K562 (cell line): Measurements from ENCODE around the gene HDAC7. TPM values are rescaled to one million over a fixed set of nuclear protein-coding genes. Genes with fewer than 3 reads are reported as not detected.

Source experiments
- ARHGAP35 ChIP-seq: fragments of 450-650 bp; IDR thresholded peaks from 2 replicates; pipeline ENCODE4 v1.6.1; 2018; ENCODE audit not compliant: partially characterized antibody
- BRD9 ChIP-seq: fragments of 450-650 bp; IDR thresholded peaks from 2 replicates; pipeline ENCODE4 v1.6.1; 2018; ENCODE audit warnings: low read depth; ENCODE audit not compliant: partially characterized antibody
- CHCHD3 ChIP-seq: fragments of 250-450 bp; sonication (Bioruptor Pico); IDR thresholded peaks from 2 replicates; pipeline ENCODE4 v2.1.2; 2022; ENCODE audit warnings: mild to moderate bottlenecking
- DDX20 ChIP-seq: fragments of 450-650 bp; IDR thresholded peaks from 2 replicates; pipeline ENCODE4 v1.6.1; 2016; ENCODE audit warnings: missing genetic modification characterization, low read depth, mild to moderate bottlenecking, missing compliant biosample characterization, moderate library complexity
- MXI1 ChIP-seq: IDR thresholded peaks from 2 replicates; pipeline ENCODE4 v1.6.1; 2011; ENCODE audit warnings: low read depth, mild to moderate bottlenecking, improper control_type of control experiment, low read length
- NR3C1 ChIP-seq: sonication (generic); formaldehyde crosslinking; IDR thresholded peaks from 2 replicates; pipeline ENCODE4 v1.8.1; 2022; ENCODE audit warnings: missing genetic modification reagents
- NR4A1 ChIP-seq, 2 experiments: fragments of 250-450 bp in 1 of 2; fragments of 450-650 bp in 1 of 2; sonication (Bioruptor Pico) in 1 of 2; IDR thresholded peaks; 2 replicates each; pipeline versions ENCODE4 v1.4.0 to v1.6.1; 2016 to 2020; ENCODE audit warnings: mild to moderate bottlenecking in 2 of 2, missing compliant biosample characterization in 1 of 2, missing genetic modification characterization in 1 of 2, moderate library complexity in 1 of 2
- PRMT5 ChIP-seq: sonication (generic); formaldehyde crosslinking; IDR thresholded peaks from 2 replicates; pipeline ENCODE4 v1.5.0; 2020; ENCODE audit warnings: missing genetic modification reagents
- RBM25 ChIP-seq: fragments of 200-400 bp; formaldehyde crosslinking; IDR thresholded peaks from 2 replicates; pipeline ENCODE4 v1.6.1; 2018; ENCODE audit warnings: low read length, low read depth, moderate library complexity; ENCODE audit not compliant: severe bottlenecking
- SMARCC2 ChIP-seq: fragments of 450-650 bp; IDR thresholded peaks from 2 replicates; pipeline ENCODE4 v1.6.1; 2017; ENCODE audit warnings: antibody characterized with exemption, moderate library complexity, mild to moderate bottlenecking, low read depth
- STAT5B ChIP-seq: fragments of 250-450 bp; sonication (Bioruptor Pico); IDR thresholded peaks from 2 replicates; pipeline ENCODE4 v1.8.0; 2021; ENCODE audit warnings: mild to moderate bottlenecking, inconsistent platforms
- ZNF695 ChIP-seq: fragments of 450-650 bp; formaldehyde crosslinking; IDR thresholded peaks from 2 replicates; pipeline ENCODE4 v1.4.0; 2020; ENCODE audit warnings: mild to moderate bottlenecking, moderate library complexity
- polyA plus RNA-seq, 8 experiments: library from polyadenylated mRNA; depleted of rRNA in 4 of 8; stranded (reverse) in 5 of 8; unstranded in 3 of 8; fragments of >200 nt; fragmentation: Nextera tagmentation in 2 of 8; fragmentation: Illumina TruSeq in 1 of 8; extraction: Ambion mirVana in 2 of 8; extraction: Trizol in 1 of 8; gene quantifications; 2 replicates each; pipeline versions ENCODE4 v1.2.1 to v1.2.3, GENCODE V29; 2011 to 2014; ENCODE audit warnings: inconsistent platforms in 1 of 8, missing spikeins in 1 of 8
- total RNA-seq, 7 experiments: library from RNA; depleted of rRNA in 6 of 7; stranded (reverse); fragments of >200 nt in 6 of 7; fragmentation: Illumina TruSeq in 2 of 7; extraction: Trizol in 2 of 7; gene quantifications; 2 replicates each; pipeline versions ENCODE4 v1.2.1 to v1.2.3, GENCODE V29; 2011 to 2021; ENCODE audit warnings: low replicate concordance in 1 of 7
- TF ChIP-seq, protein P1 (sequence below): sonication (generic); formaldehyde crosslinking; IDR thresholded peaks from 2 replicates; pipeline ENCODE4 v1.9.0; 2022; ENCODE audit warnings: mild to moderate bottlenecking, missing genetic modification reagents
- TF ChIP-seq, protein P2 (sequence below): fragments of 150-350 bp; IDR thresholded peaks from 2 replicates; pipeline ENCODE4 v1.6.1; 2014; ENCODE audit warnings: low read depth, mild to moderate bottlenecking, low read length, borderline replicate concordance
- TF ChIP-seq, protein P3 (sequence below): fragments of 450-650 bp; IDR thresholded peaks from 2 replicates; pipeline ENCODE4 v1.6.1; 2018; ENCODE audit not compliant: partially characterized antibody
- TF ChIP-seq, protein P4 (sequence below): sonication (generic); formaldehyde crosslinking; IDR thresholded peaks from 2 replicates; pipeline ENCODE4 v1.8.0; 2022; ENCODE audit warnings: mild to moderate bottlenecking, low read depth, missing genetic modification reagents
- TF ChIP-seq, protein P5 (sequence below): sonication (generic); IDR thresholded peaks from 2 replicates; pipeline ENCODE4 v1.6.1; 2016

The HDAC7 gene
- total and polyA plus RNA-seq, 9 of the 15 experiments (the other 6 are each of a cell fraction or from before 2014, with no cell fraction given): 2.5 to 129 (median 31.1) TPM

DNA sequence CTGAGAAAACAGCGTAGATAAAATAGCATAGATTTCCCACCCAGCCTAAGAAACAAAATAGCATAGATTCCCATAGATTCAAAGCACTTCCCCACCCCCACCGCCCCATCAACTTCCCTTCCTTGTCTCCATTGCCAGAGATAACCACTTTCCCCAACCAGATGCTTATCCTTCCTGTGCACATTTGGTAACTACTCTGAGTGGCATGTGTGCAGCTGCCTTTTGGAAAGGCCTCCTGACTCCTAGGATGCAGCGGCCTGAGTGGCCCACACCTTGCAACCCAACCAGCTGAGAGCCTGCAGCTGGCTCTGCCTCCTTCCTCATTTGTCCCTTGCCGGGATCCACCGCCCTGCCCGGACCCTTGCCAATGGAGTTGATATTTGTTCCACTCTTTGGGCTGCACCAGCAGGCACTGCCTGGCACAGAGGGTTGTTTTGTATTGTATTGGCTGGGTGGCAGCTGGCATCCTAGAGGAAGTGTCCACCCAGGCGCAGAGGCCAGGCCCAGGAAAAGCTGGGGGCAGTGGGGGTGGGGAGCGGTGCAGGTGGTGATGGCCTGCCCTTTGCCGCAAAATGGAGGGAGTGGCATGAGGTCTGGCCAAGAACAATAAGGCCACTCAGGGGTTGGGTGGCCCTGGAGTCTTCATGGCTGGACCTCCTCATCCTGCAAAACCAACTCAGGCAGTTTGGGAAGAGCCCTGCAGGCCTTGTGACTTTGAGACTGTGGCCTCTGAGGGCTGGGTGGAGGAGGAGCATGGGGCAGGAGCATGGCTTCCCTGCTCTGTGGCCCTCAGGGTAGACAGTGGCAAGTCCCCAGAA is 41.8 kb downstream of the HDAC7 start (continued):
- TF ChIP-seq, protein P1, sequence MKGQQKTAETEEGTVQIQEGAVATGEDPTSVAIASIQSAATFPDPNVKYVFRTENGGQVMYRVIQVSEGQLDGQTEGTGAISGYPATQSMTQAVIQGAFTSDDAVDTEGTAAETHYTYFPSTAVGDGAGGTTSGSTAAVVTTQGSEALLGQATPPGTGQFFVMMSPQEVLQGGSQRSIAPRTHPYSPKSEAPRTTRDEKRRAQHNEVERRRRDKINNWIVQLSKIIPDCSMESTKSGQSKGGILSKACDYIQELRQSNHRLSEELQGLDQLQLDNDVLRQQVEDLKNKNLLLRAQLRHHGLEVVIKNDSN: no peak
- TF ChIP-seq, protein P2, sequence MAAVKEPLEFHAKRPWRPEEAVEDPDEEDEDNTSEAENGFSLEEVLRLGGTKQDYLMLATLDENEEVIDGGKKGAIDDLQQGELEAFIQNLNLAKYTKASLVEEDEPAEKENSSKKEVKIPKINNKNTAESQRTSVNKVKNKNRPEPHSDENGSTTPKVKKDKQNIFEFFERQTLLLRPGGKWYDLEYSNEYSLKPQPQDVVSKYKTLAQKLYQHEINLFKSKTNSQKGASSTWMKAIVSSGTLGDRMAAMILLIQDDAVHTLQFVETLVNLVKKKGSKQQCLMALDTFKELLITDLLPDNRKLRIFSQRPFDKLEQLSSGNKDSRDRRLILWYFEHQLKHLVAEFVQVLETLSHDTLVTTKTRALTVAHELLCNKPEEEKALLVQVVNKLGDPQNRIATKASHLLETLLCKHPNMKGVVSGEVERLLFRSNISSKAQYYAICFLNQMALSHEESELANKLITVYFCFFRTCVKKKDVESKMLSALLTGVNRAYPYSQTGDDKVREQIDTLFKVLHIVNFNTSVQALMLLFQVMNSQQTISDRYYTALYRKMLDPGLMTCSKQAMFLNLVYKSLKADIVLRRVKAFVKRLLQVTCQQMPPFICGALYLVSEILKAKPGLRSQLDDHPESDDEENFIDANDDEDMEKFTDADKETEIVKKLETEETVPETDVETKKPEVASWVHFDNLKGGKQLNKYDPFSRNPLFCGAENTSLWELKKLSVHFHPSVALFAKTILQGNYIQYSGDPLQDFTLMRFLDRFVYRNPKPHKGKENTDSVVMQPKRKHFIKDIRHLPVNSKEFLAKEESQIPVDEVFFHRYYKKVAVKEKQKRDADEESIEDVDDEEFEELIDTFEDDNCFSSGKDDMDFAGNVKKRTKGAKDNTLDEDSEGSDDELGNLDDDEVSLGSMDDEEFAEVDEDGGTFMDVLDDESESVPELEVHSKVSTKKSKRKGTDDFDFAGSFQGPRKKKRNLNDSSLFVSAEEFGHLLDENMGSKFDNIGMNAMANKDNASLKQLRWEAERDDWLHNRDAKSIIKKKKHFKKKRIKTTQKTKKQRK: no peak
- no peak for TF ChIP-seq PRMT5 (CRISPR knock-in tag)
- TF ChIP-seq, protein P3, sequence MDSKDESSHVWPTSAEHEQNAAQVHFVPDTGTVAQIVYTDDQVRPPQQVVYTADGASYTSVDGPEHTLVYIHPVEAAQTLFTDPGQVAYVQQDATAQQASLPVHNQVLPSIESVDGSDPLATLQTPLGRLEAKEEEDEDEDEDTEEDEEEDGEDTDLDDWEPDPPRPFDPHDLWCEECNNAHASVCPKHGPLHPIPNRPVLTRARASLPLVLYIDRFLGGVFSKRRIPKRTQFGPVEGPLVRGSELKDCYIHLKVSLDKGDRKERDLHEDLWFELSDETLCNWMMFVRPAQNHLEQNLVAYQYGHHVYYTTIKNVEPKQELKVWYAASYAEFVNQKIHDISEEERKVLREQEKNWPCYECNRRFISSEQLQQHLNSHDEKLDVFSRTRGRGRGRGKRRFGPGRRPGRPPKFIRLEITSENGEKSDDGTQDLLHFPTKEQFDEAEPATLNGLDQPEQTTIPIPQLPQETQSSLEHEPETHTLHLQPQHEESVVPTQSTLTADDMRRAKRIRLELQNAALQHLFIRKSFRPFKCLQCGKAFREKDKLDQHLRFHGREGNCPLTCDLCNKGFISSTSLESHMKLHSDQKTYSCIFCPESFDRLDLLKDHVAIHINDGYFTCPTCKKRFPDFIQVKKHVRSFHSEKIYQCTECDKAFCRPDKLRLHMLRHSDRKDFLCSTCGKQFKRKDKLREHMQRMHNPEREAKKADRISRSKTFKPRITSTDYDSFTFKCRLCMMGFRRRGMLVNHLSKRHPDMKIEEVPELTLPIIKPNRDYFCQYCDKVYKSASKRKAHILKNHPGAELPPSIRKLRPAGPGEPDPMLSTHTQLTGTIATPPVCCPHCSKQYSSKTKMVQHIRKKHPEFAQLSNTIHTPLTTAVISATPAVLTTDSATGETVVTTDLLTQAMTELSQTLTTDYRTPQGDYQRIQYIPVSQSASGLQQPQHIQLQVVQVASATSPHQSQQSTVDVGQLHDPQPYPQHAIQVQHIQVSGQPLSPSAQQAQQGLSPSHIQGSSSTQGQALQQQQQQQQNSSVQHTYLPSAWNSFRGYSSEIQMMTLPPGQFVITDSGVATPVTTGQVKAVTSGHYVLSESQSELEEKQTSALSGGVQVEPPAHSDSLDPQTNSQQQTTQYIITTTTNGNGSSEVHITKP: no peak
- TF ChIP-seq ARHGAP35: no peak
- no peak for TF ChIP-seq ZNF695 (CRISPR knock-in tag)
- no peak for TF ChIP-seq SMARCC2
- no peak for TF ChIP-seq CHCHD3 (CRISPR knock-in tag)
- TF ChIP-seq NR3C1 (CRISPR knock-in tag): no peak
- TF ChIP-seq MXI1: 0 out of 2 replicates have a peak, but pooled peaks have one; percentile 43
- TF ChIP-seq STAT5B: no peak
- no peak for TF ChIP-seq NR4A1 (CRISPR knock-in tag; IDR thresholded peaks at IDR 0.05)
- no peak for TF ChIP-seq NR4A1 (tag; IDR thresholded peaks at IDR 0.05)
- TF ChIP-seq, protein P4, sequence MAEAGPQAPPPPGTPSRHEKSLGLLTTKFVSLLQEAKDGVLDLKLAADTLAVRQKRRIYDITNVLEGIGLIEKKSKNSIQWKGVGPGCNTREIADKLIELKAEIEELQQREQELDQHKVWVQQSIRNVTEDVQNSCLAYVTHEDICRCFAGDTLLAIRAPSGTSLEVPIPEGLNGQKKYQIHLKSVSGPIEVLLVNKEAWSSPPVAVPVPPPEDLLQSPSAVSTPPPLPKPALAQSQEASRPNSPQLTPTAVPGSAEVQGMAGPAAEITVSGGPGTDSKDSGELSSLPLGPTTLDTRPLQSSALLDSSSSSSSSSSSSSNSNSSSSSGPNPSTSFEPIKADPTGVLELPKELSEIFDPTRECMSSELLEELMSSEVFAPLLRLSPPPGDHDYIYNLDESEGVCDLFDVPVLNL (CRISPR knock-in tag): no peak
- TF ChIP-seq DDX20 (tag): no peak
- no peak for TF ChIP-seq RBM25
- TF ChIP-seq, protein P5, sequence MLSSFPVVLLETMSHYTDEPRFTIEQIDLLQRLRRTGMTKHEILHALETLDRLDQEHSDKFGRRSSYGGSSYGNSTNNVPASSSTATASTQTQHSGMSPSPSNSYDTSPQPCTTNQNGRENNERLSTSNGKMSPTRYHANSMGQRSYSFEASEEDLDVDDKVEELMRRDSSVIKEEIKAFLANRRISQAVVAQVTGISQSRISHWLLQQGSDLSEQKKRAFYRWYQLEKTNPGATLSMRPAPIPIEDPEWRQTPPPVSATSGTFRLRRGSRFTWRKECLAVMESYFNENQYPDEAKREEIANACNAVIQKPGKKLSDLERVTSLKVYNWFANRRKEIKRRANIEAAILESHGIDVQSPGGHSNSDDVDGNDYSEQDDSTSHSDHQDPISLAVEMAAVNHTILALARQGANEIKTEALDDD: peak; percentile 85
- TF ChIP-seq BRD9: no peak
